Lower leg skin (tissue), 3 donors: ENCODE measurements around the gene CCDC195.

Experiments
- CTCF ChIP-seq, 3 donors: fragments of 450-650 bp; IDR thresholded peaks; one replicate each; pipeline ENCODE4 v1.5.1; 2016; ENCODE audit warnings: antibody characterized with exemption in 3 of 3, mild to moderate bottlenecking in 3 of 3, moderate library complexity in 2 of 3
- POLR2A ChIP-seq, 2 donors: fragments of 450-650 bp; IDR thresholded peaks; one replicate each; pipeline ENCODE4 v1.6.1; 2016 to 2017; ENCODE audit warnings: antibody characterized with exemption in 2 of 2, mild to moderate bottlenecking in 1 of 2, moderate library complexity in 1 of 2

DNA sequence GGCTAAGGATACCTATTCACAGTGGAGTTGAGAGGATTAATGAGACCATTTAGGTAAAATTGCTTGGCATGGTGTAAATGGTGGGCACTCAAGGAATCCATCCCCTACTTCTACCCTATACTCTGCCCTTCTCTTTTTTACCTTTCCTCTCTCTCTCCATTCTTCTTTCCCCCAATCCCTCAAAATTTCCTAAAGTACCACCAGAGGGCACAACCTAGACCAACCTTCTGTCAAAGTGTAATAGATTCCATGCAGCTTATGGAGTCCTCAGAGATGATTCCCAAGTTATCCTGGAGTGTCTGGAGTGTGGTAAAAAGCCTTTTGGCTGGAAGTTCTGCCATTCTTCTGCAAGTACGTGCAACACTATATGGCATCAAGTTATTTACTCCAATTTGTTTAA is 33.0 kb upstream of the CCDC195 start:
- TF ChIP-seq CTCF (IDR thresholded peaks at IDR 0.05): no peak
- no peak for TF ChIP-seq POLR2A (IDR thresholded peaks at IDR 0.05)
